NCI-H2107 (cell line): ENCODE data around the gene STIM2.

Source experiments
- DNase-seq: peaks from one replicate; lab custom pipeline; 2025; lab: John Stamatoyannopoulos, UW

Gene STIM2

GRCh38 chr4:26837993-26838842, 22.4 kb upstream of the STIM2 start:
- no peak for DNase-seq

DNA sequence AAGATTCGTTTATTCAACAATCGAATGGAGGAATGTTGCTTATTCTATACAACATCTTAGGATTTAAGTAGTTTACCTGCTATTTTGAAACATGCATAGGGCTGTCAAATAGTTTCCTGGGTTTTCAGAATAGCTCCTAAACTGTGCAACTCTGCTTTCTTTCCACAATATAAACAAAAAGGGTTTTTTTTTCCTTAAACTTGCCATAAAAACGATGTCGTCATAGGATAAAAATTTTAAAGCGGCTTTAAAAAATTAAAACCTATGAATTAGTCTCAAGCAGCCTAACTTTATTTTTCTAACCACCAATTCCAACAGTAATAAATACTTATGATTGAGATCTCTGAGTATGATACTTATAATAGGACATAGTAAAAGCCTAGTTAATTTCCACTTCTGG, 21.6 kb upstream of the STIM2 start:
- DNase-seq: no peak

- no peak for DNase-seq
These were observed 21.1 kb upstream of the STIM2 start for GRCh38 chr4:26839534-26839951.

DNA sequence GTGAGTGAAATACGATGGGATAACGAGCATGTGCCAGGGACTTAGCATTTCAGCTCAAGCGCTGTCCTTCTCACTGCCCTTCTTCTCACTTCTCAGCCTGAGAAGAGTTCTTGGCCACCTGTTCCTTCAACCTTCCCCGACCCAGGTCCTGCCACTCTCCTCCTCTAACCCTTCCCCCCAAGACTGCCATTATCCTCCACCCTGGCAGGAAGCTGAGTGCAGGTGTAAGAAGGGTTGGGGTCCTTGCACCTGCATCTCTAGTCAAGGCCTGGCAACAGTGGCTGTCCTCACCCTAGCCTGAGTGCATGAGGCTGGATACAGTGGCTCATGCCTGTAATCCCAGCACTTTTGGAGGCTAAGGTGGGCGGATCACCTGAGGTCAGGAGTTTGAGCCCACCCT, 19.9 kb upstream of the STIM2 start:
- DNase-seq: no peak

DNA sequence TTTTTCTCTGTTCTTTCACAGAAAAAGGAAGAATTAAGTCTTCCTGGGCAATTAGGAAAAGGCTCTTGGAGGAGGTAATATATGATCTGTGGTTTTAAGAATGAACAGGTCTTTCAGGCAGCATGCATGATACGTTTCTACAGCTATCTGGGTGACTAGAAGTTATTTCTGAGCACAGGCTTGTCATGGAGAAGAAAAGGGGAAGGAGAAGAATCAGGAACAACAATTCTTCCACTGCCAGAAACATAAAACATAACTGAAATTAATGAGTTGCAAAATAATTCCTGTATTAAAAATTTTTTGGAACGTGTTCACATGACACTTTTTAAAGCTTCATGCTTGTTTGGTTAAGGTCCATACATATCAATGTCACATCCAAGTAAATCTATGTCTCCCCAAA, 17.7 kb upstream of the STIM2 start:
- DNase-seq: no peak

DNA sequence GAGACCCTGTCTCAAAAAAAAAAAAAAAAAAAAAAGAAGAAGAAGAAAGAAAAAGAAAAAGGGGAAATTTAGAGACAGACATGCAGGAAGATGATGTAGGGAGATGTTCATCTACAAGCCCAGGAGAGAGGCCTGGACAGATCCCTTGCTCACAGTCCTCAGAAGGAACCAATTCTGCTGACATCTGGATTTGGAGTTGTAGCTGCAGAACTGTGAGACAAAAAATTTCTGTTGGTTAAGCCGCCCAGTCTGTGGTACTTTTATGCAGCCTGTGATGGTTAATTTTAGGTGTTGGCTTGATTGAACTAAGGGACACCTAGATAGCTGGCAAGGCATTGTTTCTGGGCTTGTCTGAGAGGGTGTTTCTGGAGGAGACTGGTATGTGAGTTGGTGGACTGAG, 10.1 kb upstream of the STIM2 start:
- no peak for DNase-seq

- no peak for DNase-seq
These were observed 9.5 kb upstream of the STIM2 start for GRCh38 chr4:26851129-26851528.

DNA sequence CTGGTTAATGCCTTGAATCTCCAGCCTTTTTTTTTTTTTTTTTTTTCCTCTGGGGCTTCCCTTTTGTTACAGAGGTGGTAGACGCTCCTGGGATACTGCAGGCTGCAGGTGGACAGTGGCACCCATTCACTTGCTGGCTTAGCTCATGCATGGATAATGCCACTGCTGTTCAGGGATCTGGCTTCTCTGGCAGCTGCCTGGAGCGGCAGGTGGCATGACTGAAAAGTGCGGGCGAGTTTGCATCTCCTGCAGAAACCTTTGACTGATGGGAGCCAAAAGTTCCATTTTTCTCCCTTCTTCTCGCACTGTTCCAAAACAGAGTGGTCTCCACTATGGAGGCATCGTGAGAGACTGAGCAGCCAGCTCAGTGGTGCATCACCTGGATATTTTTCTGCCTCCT, 5.9 kb upstream of the STIM2 start:
- no peak for DNase-seq

DNA sequence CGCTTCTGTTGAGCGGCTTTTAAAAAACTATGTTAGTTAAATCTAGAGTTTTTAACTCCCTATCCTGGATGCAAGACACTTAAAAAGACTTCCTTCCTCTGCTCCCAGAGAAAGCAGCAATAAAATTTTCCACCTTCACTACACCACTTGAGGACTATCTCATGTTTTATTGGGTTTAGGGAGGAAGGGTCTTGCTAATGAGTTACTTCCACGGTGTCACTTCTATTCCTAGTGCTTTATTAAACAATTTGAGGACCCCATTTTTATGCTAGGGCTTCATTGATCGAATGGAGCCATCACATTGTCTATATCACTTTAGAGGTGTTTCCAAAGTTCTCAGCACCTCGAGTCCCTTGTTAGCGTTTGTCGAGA, 3.7 kb upstream of the STIM2 start:
- no peak for DNase-seq

DNA sequence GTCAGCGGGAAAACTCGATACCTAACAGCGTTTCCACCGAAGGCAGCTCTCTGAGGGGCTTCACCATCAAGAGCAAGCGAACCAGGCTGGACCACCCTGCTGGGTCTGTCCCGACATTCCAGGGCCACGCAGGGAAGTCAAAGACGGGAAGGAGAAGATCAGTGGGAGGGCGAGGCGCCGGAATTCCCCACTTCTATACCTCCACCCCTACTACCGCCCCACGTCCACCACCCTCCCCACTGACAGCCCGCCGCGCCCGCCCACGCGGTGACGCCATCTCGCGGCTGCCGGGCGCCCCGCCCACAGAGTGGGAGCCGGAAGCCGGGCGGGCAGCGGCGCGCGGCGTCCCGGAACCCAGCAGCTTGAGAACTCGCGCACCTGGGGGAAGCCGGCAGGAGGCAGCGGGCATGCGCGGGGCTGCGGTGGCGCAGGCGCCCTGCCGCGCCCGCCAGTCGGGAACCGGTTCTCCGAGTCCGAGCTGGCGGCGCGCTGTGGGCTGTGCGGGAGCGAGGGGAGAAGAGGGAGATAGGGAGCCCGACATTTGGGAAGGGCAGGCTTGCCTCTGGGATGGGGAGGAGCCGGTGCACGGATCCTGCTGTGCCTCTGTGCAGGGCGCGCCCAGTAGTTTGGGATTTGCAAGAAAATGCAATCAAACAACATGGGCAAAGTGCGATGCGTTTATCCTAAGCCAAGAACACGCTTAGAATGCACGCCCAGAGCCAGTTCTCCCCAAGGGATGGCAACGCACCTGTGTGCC, 3.2 kb upstream of the STIM2 start:
- DNase-seq: peak; percentile 34

DNA sequence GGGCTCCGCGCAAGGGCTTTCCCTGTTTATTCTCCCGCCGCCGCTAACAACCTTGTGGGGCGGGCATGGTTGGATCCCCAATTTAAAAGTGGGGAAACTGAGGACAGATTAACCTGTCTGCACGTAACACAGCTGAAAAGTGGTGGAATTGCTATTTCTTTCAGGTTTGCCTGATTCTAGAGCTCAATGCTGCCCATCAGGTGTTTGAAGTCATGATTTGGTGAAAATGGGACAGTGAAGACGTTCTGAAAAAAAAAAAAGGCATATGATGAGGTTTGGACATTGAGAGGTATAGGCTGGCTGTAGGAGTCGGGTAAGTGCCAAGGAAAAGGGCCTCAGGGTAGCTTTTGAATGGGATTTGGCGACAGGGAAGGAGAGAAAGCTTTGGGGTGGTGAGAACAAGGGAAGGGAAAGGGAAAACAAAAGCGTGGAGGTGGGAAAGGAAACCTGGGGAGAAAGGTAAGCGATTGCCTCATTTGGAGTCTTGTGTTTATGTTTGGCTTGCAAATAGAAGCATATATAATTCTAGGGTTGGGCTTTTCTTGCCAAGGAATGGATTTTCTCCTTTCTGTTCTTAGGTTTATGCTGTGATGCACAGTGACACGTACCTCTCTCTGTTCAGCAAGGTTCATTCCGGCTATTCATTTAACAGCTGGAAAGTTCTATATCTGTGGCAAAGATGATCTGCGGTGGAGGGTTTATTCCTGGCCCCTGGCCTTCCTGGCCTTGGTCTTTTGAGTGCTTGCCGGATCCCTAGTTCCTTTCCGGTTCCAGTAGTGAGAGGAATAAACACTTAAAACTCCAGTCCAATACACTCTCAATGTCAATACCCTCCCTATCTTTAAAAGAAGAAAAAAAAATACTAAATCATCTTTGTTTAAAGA, 2.4 kb upstream of the STIM2 start:
- no peak for DNase-seq

DNA sequence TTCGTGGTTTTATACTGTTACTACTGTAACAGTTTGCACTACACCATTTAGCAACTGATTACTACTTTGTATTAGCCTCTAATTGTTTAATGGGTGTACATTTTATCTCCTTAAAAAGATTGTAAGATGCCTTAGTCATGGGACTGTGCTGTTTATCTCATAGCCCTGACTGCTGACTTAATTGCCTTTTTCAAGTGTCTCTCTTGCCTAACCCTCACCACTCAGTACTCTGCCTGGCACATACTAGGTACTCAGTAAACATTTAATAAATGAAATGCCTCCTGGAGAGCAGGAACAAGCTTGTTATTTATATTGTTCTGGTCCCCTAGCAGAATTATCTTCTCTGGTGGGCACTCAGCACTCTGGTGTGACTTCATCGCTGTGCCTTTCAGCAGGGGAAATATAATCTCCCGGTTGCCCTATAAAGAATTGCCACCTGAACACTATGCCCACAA, 1.7 kb upstream of the STIM2 start:
- no peak for DNase-seq

DNA sequence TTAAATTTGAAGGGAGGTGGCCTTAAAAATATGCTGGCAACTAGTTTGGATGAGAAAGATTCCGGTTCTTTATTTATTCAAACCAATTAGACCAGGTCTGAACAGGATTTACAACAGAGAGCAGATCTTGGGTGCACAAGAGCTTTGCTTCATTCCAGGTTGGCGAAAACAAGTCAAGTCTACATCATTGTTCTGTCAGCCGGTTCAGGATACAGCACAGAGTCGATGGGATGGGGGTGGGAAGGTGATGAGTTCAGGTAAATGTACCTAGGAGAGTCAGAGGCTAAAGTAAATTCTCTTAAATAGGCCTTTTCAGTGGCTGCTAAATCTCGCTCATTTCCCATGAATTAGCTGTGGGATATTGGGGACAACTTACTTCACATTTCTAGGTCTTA, 882 bp upstream of the STIM2 start:
- no peak for DNase-seq

DNA sequence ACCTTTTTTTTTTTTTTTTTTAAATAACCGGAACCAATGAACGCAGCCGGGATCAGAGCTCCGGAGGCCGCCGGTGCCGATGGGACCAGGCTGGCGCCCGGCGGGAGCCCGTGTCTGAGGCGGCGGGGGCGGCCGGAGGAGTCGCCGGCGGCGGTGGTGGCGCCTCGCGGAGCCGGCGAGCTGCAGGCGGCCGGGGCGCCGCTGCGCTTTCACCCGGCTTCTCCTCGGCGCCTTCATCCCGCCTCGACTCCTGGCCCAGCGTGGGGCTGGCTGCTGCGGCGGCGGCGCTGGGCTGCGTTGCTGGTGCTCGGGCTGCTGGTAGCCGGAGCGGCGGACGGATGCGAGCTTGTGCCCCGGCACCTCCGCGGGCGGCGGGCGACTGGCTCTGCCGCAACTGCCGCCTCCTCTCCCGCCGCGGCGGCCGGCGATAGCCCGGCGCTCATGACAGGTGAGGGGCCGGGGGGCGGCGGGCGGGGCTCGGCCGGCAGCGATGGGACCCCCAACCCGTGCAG, 337 bp downstream of the STIM2 start:
- DNase-seq: no peak

DNA sequence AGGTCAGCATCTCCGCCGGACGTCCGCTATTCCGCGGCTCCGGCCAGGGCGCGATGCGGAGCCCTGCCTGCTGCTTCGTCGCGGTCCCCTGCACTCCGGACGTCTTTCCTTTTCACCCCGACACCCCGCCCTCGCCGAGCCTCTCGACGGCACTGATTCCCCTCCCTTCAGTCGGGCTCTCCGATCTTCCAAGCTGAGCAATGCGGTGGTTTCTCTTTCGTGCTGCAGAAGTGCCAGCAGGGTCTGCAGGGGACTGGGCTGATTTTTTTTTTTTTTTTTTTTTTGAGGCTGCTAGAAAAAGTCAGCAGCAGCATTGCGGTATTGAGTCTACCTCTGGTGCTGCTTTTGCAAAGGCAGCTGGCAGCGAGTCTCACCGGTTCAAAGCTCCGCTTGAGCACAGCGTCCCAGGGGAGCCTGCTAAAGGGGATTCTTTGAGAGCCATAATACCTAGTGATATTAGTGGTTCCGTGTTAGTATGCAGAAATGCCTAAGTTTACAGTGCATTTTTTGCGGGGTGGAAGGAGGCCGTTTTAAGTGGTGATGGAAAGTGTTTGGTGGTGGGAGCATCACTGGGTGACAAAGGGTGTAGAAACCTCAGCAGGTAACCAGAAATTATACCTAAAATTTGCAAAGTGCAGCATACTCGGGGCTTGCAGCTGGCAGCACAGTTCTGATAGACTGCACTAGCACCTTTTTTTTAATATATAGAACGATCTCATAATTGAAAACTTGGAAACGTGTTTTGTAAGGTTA, 969 bp downstream of the STIM2 start:
- DNase-seq: no peak

DNA sequence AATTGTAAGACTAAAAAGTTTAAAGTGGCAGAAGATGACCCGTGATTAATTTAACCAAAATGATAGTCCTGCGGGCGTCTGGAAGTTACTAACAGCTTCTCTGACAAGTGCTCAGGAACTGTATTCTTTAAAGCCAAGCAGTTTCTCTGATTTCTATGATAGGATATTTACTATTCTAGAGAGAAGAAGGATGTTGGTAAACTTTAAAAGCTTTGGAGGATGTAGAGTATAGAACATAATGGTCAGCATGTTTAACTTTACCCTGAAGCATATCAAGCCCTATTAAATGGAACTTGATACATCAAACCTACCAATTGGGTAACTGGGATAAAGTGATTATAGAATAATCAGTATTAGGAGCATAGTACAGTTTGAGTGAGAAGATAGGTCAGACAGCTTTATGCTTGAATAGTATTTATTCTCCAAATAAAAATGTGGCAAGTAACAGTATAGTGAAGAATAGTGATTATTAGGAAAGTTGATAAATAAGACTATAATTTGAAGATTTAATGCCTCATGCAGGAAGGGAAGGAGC, 1.8 kb downstream of the STIM2 start:
- DNase-seq: no peak

GRCh38 chr4:26863512-26863911, 2.9 kb downstream of the STIM2 start:
- DNase-seq: no peak

- no peak for DNase-seq
These were observed 4.3 kb downstream of the STIM2 start for GRCh38 chr4:26864899-26865298.

- DNase-seq: no peak
These were observed 5.6 kb downstream of the STIM2 start for GRCh38 chr4:26866203-26866602.

DNA sequence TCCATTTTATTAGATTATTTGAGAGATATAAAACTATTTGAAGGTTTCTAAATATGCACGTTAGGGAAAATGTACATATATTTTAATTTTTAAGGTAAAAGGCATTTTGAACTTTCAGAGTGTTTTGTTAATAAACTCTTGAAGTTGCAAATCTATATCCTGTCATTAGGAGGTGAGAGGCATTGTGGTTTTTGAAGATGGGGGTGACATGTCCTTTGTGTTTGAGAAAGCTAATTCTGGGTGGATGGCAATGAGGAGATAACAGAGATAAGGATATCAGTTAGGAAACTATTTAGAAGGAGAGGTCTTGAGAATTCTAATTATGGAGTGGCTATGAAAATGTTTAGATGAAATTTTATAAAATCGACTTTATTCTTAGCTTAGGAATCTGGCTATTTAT, 6.1 kb downstream of the STIM2 start:
- no peak for DNase-seq
